Measurements from ENCODE around the gene EML1. TPM values are rescaled to one million over a fixed set of nuclear protein-coding genes. Genes with fewer than 3 reads are reported as not detected.

EML1 gene
- total RNA-seq, 2 donors from 2014 or later = 23.6 to 34.6 TPM

GRCh38 chr14:99829450-99829849, 36.2 kb downstream of the EML1 start:
- no peak for TF ChIP-seq POLR2A (IDR thresholded peaks at IDR 0.05)
- TF ChIP-seq, protein P1, sequence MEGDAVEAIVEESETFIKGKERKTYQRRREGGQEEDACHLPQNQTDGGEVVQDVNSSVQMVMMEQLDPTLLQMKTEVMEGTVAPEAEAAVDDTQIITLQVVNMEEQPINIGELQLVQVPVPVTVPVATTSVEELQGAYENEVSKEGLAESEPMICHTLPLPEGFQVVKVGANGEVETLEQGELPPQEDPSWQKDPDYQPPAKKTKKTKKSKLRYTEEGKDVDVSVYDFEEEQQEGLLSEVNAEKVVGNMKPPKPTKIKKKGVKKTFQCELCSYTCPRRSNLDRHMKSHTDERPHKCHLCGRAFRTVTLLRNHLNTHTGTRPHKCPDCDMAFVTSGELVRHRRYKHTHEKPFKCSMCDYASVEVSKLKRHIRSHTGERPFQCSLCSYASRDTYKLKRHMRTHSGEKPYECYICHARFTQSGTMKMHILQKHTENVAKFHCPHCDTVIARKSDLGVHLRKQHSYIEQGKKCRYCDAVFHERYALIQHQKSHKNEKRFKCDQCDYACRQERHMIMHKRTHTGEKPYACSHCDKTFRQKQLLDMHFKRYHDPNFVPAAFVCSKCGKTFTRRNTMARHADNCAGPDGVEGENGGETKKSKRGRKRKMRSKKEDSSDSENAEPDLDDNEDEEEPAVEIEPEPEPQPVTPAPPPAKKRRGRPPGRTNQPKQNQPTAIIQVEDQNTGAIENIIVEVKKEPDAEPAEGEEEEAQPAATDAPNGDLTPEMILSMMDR (IDR thresholded peaks at IDR 0.05) = no peak
- Histone ChIP-seq H3K36me3 (replicated peaks in 1 of 2; ENCODE audit: insufficient read depth in 1 of 2, low read depth in 2 of 2) (no peaks in the 10 kb centered on the region), H3K4me3 (no peak overlapping the region), H3K27me3 (no peaks in the 10 kb centered on the region), H3K9me3 (no peaks in the 10 kb centered on the region), H3K4me1 (no peaks in the 10 kb centered on the region), H3K27ac (no peak overlapping the region)
- intact Hi-C loops (cut with DNase I) = no loop called here
- DNase-seq (no peak), ATAC-seq (no peak)
- 75 to 92% methylated on average over 2 of the region's 2 CpGs for WGBS, 2 donors

GRCh38 chr14:99831303-99831702, 38.1 kb downstream of the EML1 start:
- ATAC-seq = no peak
- Histone ChIP-seq H3K9me3 (no peaks in the 10 kb centered on the region), H3K27ac (no peak overlapping the region), H3K4me3 (no peak overlapping the region), H3K27me3 (no peaks in the 10 kb centered on the region), H3K4me1 (no peaks in the 10 kb centered on the region), H3K36me3 (replicated peaks in 1 of 2; ENCODE audit: insufficient read depth in 1 of 2, low read depth in 2 of 2) (no peaks in the 10 kb centered on the region)
- no peak for TF ChIP-seq POLR2A (IDR thresholded peaks at IDR 0.05)
- TF ChIP-seq, protein P1 (IDR thresholded peaks at IDR 0.05) = no peak
- DNase-seq = no peak
- 74 to 89% methylated on average over 5 of the region's 5 CpGs for WGBS, 2 donors
- intact Hi-C loops (cut with DNase I) = no loop called here

GRCh38 chr14:99831903-99832685, 38.9 kb downstream of the EML1 start:
- DNase-seq = no peak
- no peaks in the 10 kb centered on the region for H3K4me1 ChIP-seq

DNA sequence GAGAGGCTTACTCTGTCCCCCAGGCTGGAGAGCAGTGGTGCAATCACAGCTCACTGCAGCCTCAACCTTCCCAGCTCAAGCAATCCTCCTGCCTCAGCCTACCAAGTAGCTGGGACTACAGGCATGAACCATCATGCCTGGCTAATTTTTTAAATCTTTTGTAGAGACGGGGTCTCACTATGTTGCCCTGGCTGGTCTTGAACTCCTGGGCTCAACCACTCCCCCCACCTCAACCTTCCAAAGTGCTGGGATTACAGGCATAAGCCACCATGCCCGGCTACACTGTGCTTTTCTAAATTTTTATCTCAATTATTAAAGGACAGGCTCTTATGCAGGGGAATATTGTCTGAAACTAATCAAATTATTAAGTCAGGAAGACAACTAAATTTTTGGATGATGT, 44.6 kb downstream of the EML1 start:
- no peaks in the 10 kb centered on the region for H3K9me3 ChIP-seq
- H3K4me3 ChIP-seq = no peak overlapping the region
- H3K27ac ChIP-seq = no peak overlapping the region
- no peak for ATAC-seq
- intact Hi-C loops (cut with DNase I) = no loop called here
- WGBS, 2 donors = 95 to 100% methylated on average over 2 of the region's 2 CpGs
- H3K36me3 ChIP-seq (replicated peaks in 1 of 2; ENCODE audit: insufficient read depth in 1 of 2, low read depth in 2 of 2) = no peaks in the 10 kb centered on the region
- no peaks in the 10 kb centered on the region for H3K27me3 ChIP-seq
- no peak for DNase-seq
- TF ChIP-seq POLR2A (IDR thresholded peaks at IDR 0.05) = no peak
- TF ChIP-seq, protein P1 (IDR thresholded peaks at IDR 0.05) = no peak
- H3K4me1 ChIP-seq = peaks cover 13% of the 10 kb centered on the region

More at GRCh38 chr14:99831903-99832685, 38.9 kb downstream of the EML1 start:
- TF ChIP-seq POLR2A (IDR thresholded peaks at IDR 0.05) = no peak
- TF ChIP-seq, protein P1 (IDR thresholded peaks at IDR 0.05) = no peak
- 78 to 91% methylated on average over 8 of the region's 8 CpGs for WGBS, 2 donors
- H3K27ac ChIP-seq = no peak overlapping the region
- intact Hi-C loops (cut with DNase I) = no loop called here
- no peaks in the 10 kb centered on the region for H3K27me3 ChIP-seq
- H3K4me3 ChIP-seq = no peak overlapping the region
- no peak for ATAC-seq
- no peaks in the 10 kb centered on the region for H3K9me3 ChIP-seq
- H3K36me3 ChIP-seq (replicated peaks in 1 of 2; ENCODE audit: insufficient read depth in 1 of 2, low read depth in 2 of 2) = no peaks in the 10 kb centered on the region

All from body of pancreas (tissue), 4 donors.